CD4-positive, alpha-beta T cell treated with Interleukin-17A for 1 hour (primary cell): Measurements from ENCODE around the gene LCA5L.
A peak's percentile ranks its signal among the peaks of the same experiment; 100 is the strongest.

Experiments used
- DNase-seq: peaks from one replicate; pipeline ENCODE4 v3.0.0-alpha.2; 2020

LCA5L gene

DNA sequence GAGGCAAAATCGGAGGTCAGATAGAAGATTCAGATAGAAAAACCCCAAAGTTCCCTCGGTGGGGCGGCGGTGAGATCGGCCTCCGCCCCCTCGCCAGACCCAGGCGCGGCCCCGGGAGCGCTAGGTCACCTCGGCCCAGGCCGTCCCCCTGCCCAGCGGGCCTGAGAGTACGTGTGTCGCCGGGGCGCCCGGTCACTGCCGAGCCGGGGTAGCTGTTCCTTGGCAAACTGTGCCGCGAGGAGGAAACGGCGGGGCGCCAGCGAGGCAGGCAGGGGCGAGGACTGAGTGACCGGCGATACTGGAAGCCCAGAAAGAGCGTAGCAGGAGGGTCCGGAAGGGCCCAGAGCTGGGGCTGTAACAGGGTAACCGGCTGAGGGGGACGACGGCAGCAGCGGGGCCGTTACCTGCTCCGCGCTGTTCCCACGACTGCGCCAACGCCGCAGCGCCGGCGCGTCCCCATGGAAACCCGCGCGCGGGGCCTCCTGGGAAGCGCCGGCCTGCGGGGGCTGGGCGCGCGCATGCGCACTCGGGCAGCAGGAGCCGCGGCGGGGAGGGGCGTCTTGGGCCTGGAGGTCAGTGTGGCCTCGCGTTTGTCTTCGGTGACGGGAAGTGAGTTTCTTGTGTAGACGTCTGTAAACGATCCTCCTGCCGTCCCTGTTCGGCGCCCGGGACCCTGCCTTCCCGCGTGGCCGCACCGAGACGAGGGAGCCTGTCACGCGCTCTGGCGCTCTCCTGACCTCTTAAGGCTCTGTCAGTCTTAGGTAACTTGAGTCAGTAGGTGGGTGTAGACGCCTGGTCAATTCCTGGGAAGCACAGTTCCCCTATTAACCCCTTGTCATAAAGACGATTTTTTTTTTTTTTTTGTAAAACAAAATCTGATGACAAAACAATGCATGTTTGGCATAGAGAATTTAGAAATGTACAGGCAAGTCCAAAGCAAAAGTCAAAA, at the start of gene LCA5L:
Gene LCA5L (minus strand): TSS at position 458 of the 949 bp plus-strand sequence. CDS start 17,285 bp downstream, outside the sequence.
- DNase-seq: peak; percentile 93

DNA sequence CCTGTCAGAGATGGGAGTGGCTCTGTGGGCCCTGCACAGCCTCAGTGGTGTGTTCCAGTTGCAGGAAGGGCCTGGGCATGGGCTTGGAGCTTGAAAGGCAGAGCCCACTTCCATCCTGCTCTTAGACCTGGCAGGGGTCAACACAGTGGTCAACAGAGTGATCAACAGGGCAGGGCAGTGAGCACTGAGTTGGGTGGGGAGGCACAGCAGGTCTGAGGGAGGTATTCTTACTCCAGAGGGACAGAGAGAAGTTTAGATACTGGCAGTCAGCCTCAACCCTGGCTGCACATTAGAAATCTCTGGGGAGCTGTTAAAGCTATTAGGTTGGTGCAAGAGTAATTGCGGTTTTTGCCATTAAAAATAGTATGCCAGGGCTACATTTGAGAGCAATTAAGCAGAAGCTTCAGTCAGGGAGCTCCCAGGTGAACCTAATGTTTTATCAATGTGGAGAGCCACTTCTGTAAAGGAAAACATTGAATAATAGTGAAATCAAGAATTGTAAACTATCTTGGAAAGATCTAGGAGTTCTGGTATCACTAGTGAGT, 43.9 kb upstream of the LCA5L start:
- no peak for DNase-seq

DNA sequence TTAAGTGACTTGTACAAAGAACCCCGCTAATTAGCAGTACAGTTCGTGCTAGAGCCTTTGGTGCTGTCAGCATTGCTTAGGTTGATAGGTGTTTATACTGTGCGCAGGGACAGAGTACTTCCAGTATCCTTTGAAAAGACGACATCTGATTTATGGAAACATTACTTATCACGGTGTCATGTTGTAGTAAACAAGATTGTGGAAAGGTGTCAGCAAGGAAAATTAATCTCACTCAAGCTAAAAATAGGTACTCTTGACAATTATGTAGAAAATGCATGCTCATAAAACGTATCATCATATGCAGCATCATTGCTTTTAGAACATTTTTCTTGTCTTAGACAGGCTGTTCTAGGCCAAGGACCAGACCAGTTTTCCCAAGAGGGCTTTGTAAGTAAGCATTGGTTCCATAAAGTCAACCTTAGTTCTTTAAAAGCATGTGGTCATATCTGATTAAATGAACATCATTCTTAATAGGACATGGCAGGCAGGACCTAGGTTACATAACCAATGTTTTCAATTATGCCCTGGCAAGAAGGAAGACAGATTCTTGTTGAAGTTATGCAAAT, 39.2 kb upstream of the LCA5L start:
- no peak for DNase-seq

DNA sequence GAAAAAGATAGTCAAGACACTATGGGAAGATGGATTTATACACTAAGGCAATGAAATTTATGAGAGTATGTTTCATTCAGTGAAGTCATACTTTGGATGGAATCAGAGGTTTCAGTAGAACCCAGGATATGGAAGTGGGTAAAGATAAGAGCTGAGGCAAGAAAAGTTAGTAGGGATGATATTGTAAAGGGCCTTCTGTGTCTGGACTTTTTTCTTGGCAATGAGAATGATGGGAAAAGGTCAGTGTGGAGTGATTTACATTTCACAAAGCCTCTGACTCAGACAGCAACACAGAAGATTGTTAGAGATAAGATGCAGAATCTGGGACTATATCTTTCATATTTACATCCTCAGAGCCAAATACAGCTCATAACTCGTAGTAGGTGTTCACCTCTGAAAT, 38.3 kb upstream of the LCA5L start:
- no peak for DNase-seq

- DNase-seq: no peak
These were observed 36.3 kb upstream of the LCA5L start for GRCh38 chr21:39481886-39482285.

DNA sequence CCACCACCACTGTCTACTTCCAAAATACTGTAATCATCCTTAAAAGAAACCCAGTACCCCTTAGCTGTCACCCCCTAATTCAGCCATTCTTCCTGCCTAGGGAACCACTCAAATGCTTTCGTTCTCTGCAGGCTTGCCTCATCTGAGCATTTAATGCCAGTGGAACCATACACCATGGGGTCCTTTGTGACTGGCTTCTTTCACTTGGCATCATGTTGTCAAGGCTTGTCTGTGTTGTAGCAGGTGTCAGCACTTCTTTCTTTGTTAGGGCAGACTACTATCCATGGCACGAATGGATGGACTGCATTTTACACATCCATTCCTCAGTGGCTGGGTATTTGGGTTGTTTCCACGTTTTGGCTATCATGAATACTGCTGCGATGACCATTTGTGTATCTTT, 34.7 kb upstream of the LCA5L start:
- no peak for DNase-seq

DNA sequence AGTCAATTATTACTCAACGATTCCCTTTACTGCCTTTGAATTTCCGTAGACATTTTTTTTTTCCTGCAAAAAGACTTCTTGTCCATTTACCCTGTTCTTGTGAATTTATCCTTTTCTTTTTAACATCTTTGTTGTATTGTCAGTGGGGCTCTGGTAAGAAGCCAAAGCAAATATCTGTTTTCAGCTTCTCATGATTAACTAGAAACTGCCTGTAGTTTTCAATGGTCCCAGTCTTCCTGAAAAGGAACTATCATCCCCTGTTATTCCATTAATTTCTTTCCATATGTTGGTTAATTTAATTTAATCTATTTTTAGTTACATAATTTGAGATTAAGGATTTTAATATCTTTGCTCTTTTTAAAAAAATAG, 34.2 kb upstream of the LCA5L start:
- no peak for DNase-seq

DNA sequence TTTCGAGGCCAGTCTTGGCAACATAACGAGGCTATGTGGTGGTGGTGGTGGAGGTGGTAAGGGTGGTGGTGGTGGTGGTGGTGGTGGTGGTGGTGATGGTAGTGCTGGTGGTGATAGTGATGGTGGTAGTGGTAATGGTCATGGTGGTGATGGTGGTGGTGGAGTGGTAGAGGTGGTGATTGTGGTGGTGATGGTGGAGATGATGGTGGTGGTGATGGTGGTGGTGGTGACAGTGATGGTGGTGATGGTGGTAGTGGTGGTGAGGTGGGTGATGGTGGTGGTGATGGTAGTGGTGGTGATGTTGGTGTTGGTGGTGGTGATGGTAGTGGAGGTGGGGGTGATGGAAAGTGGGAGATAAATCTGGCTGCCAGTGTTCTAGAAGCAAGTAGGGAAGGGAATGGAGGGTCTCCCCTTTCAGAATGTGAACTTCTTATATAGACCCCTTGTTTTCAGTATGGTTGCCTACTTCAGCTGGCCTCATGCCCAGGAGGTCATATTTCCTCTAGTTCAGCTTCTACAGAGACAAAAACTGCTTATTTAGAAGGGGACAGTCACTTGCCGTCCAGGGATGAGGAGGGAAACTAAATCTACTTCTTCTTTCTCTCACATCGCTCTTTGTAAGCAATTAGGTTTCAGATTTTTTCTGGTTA, 33.7 kb upstream of the LCA5L start:
- DNase-seq: no peak

DNA sequence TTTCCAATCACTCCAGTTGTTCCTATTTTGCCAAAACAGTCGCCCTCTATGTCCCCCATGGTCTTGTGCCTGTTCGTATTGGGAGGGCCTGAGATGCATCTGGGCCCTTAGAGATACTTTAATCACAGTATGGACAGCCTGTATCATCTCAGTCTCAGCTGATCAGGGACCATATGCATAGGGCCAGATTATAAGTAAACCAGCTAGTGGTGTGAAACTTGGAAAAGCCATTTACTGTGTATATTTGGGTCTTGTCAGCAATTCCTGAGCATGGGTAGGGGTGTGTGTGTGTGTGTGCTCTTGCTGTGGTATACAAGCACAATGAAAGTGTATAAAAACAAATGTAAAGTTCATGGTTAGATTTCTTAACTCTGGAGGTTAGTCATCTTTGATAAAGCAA, 29.0 kb upstream of the LCA5L start:
- no peak for DNase-seq

DNA sequence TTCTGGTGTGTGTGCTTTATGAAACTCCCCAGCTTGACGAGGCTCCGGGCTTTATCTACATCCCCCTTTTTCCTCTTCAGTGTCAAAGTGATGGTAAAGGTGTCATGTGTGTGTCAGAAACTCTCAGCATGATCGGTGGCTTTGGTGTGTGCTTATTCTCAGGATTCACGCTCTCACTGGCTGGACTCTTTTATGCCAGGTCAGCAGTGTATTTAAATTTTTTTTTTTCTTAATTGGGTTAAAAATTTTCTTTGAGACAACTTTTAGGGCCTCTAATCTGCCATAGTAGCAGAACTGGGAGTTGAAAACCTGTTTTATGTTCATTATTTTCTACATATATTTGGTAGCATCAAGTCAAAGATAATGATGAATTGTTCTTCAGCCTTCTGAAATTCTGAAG, 27.2 kb upstream of the LCA5L start:
- no peak for DNase-seq

GRCh38 chr21:39471598-39471997, 26.0 kb upstream of the LCA5L start:
- no peak for DNase-seq

- DNase-seq: no peak
These were observed 23.0 kb upstream of the LCA5L start for GRCh38 chr21:39468559-39468958.

GRCh38 chr21:39467746-39468145, 22.2 kb upstream of the LCA5L start:
- DNase-seq: no peak

DNA sequence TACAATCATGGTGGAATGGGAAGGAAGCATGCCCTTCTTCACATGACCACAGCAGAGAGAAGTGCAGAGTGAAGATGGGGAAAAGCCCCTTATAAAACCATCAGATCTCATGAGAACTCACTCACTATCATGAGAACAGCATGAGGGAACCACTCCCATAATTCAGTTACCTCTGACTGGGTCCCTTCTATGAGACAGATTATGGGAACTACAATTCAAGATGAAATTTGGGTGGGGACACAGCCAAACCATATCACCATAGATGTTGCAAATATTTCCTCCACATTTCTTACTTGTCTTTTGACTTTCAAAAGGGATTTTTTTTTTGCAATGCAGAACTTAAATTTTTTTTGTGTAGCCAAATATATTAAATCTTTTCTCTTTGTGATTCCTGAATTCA, 21.0 kb upstream of the LCA5L start:
- no peak for DNase-seq

DNA sequence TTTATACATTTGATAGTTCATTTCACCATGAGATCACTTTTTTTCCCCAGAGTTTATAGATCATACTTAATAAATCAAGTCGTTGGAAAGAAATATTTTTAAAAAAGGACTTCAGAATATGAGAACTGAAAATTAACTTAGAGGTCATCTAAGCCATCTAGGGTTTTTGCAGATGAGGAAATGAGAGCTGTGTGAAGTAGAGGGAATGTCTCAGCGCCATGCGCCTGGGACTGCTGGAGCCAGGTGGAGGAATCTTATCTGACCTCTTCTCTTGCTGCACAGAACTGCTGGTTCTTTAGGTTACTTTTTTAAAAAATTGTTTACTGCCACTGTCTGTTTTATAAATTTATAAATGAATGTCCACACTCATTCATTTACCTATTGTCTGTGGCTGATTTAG, 17.7 kb upstream of the LCA5L start:
- DNase-seq: no peak

DNA sequence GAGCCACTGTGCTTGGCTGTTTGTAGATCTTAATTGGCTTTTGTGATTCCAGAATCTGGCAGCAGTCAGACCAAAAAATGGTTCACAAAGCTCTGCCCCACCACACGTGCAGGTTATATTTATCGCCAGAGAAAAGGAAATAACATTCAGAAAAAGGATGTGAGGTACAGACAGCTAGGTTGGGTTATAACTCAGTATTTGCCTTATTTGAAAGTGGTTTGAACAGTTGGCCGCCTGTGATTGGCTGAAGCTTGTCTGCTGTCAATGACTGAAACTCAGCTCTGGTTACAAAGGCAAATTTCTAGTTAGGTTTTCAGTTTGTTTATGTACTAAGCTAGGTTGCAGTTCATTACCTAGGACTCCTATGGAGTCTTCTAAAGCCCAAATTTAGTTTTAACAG, 15.8 kb upstream of the LCA5L start:
- no peak for DNase-seq

- DNase-seq: no peak
These were observed 11.1 kb upstream of the LCA5L start for GRCh38 chr21:39456665-39457064.

- DNase-seq: no peak
These were observed 9.5 kb upstream of the LCA5L start for GRCh38 chr21:39454949-39455668.

DNA sequence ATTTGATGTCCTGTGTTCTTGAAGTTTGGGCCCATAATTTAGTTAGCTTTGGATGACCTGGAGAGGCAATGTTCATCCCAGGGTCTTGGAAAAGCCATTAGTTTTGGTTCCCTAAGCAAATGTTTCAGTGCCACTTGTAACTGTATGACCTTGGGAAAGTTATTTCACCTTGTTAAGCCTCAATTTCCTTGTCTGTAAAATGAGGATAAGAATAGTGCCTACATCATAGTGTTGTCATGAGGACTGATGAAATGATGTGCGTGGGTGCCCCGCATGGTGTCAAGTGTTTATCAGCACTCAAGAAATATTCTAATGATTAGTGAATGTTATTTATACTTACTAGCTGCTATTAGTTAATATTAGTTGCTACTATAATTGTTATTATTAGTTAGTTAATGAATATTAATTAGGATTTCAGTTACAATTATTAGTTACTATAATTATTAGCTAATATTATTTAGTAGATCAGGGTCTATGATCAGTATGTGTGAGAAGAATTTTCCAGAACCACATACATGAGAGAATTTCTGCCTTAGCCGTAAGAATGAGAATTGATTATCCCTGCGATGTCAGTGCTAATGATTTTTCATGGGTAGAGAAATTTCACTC, 8.1 kb upstream of the LCA5L start:
- no peak for DNase-seq

- DNase-seq: no peak
These were observed 7.4 kb upstream of the LCA5L start for GRCh38 chr21:39452970-39453342.

GRCh38 chr21:39452207-39452969, 6.8 kb upstream of the LCA5L start:
- no peak for DNase-seq
